Measurements from ENCODE around the gene CCDC12. TPM values are rescaled to one million over a fixed set of nuclear protein-coding genes. Genes with fewer than 3 reads are reported as not detected.

CCDC12 gene
- total and polyA plus RNA-seq, 11 donors = 27.1 to 120 (median 34.4) TPM

GRCh38 chr3:47007482-47008233 lies 31.1 kb upstream of the CCDC12 start:
- Histone ChIP-seq H3K27ac (no peak overlapping the region), H3K36me3 (peaks cover 0 to 60% (median 19%) of the 10 kb centered on the region in 9 donors), H3K4me1 (peaks cover 0 to 19% (median 7%) of the 10 kb centered on the region in 12 donors), H3K27me3 (no peaks in the 10 kb centered on the region), H3K9me3 (no peaks in the 10 kb centered on the region), H3K4me3 (no peak overlapping the region)
- no peak for ATAC-seq
- DNase-seq = peak in 1 of 5 donors; percentile 55
- intact Hi-C loops (cut with DNase I) = loop anchor here in 3 of 10 donors (5.0 to 10.0 kb wide), 2 partner anchors 140 to 303 kb away; partner anchors contain the start of gene TMIE (in 2 of the 3)
- WGBS, 4 donors = 89 to 96% (median 92%) methylated on average over 12 to 16 of the region's 16 CpGs
- TF ChIP-seq CTCF (IDR thresholded peaks at IDR 0.05) (no peak), POLR2A (IDR thresholded peaks at IDR 0.05) (no peak)

- no peak for DNase-seq
- H3K36me3 ChIP-seq = peaks cover 0 to 67% (median 26%) of the 10 kb centered on the region in 9 donors
These were observed 30.5 kb upstream of the CCDC12 start for GRCh38 chr3:47007001-47007400.

GRCh38 chr3:47006145-47006651 lies 29.7 kb upstream of the CCDC12 start:
- no peaks in the 10 kb centered on the region for H3K9me3 ChIP-seq
- ATAC-seq (no peak), DNase-seq (no peak)
- peaks cover 0 to 75% (median 32%) of the 10 kb centered on the region in 9 donors for H3K36me3 ChIP-seq
- WGBS, 4 donors = 89 to 93% (median 92%) methylated on average over 9 of the region's 9 CpGs
- peaks cover 0 to 15% (median 7%) of the 10 kb centered on the region in 12 donors for H3K4me1 ChIP-seq
- TF ChIP-seq POLR2A (IDR thresholded peaks at IDR 0.05) (no peak), CTCF (IDR thresholded peaks at IDR 0.05) (no peak)
- H3K27me3 ChIP-seq = no peaks in the 10 kb centered on the region
- intact Hi-C loops (cut with DNase I) = loop anchor here in 3 of 10 donors (5.0 to 10.0 kb wide), 2 partner anchors 139 to 301 kb away; partner anchors contain the start of gene TMIE (in 2 of the 3)
- H3K27ac ChIP-seq = no peak overlapping the region
- no peak overlapping the region for H3K4me3 ChIP-seq

More at GRCh38 chr3:47007001-47007400, 30.5 kb upstream of the CCDC12 start:
- peaks cover 0 to 15% (median 7%) of the 10 kb centered on the region in 12 donors for H3K4me1 ChIP-seq
- TF ChIP-seq CTCF (IDR thresholded peaks at IDR 0.05) (no peak), POLR2A (IDR thresholded peaks at IDR 0.05) (no peak)
- H3K27ac ChIP-seq = no peak overlapping the region
- H3K9me3 ChIP-seq = no peaks in the 10 kb centered on the region
- WGBS, 4 donors = 87 to 100% (median 88%) methylated on average over 2 to 3 of the region's 3 CpGs
- no peaks in the 10 kb centered on the region for H3K27me3 ChIP-seq
- intact Hi-C loops (cut with DNase I) = loop anchor here in 3 of 10 donors (5.0 to 10.0 kb wide), 2 partner anchors 140 to 302 kb away; partner anchors contain the start of gene TMIE (in 2 of the 3)
- ATAC-seq = no peak
- H3K4me3 ChIP-seq = no peak overlapping the region
